Stimulated activated CD8-positive, alpha-beta memory T cell treated with anti-CD3 and anti-CD28 coated beads, Interleukin-7, amount 100 ng/mL, for 24 hours (primary cell): ENCODE data around the gene TSSK1B.
"Not testable (repeated sequence)": the region's sequence is repeated elsewhere in the genome, so short reads cannot be mapped to it uniquely, and the experiment has no call there.

ENCODE experiments used
- DNase-seq: peaks from one replicate; pipeline ENCODE4 v3.0.0-alpha.2; 2020; ENCODE audit warnings: low read depth

The TSSK1B gene, protein sequence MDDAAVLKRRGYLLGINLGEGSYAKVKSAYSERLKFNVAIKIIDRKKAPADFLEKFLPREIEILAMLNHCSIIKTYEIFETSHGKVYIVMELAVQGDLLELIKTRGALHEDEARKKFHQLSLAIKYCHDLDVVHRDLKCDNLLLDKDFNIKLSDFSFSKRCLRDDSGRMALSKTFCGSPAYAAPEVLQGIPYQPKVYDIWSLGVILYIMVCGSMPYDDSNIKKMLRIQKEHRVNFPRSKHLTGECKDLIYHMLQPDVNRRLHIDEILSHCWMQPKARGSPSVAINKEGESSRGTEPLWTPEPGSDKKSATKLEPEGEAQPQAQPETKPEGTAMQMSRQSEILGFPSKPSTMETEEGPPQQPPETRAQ

DNA sequence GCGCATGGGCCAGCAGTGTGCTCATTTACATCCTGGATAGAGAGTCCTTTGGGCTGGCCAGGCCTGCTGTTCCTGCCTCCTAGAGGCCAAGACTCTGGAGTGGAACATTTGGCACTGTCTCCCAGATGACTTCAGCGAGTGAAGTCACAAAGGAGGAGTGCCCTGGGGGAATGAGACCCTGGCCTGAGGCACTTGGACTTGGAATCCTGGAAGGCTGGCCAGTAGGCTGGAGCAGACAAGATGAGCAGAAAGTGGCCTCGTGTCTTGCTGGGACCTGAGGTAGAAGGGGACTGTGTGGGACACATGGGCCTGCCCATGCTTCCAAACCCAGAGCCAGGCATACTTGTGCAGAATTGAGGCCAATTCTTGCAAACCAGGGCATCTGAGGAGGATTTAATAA is at the start of gene TSSK1B:
Gene TSSK1B (minus strand): TSS at position 101 of the 400 bp plus-strand sequence. CDS start 150 bp downstream, outside the sequence.
- DNase-seq, result no peak

GRCh38 chr5:113480243-113480642 is 45.5 kb upstream of the TSSK1B start:
- no peak for DNase-seq

DNA sequence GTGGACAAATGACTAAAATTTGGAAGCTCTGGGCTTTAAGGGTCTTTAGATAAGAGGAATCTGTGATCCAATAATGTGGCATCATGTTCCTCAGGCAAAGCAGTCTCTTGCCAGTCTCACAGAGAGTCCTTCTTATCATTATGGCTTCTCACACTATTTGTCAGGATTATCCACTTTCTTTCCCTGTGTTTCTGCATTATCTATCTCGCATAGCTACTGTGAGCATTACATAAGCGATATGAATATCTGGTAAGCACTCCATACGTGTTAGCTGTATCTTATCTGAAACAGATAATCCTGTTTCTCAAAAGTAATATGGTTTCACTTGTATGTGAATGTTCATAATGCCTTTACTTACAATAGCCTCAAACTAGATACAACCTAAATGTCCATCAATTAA is 43.9 kb upstream of the TSSK1B start:
- no peak for DNase-seq

DNA sequence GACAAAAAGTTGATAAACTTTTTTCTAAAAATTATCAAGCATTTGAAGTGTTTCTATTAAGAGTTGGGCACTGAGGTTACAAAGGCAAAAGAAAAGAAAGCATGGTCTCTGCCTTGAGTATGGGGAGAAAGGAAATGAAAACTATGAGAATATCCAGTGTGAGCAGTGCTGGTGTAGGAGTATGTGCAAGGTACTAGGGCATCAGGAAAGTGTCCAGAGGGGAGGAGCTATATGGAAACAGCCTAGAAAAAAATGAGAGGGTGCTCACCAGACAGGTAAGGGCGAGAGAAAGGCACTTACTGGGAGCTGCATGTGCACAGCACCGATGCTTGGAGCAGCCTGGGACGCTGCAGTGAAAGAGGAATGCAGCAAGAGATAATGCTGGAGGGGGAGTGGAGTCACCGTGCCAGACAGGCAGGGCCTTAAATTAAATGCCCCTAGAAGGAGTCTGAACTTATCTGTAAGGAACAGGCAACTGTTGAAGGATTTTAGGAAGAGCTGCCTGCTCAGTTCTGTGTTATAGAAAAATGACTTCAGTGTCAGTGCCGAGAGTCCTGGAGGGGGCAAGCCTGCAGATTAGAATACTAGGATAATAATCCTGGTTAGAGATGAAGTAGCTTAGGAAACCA is 39.4 kb upstream of the TSSK1B start:
- no peak for DNase-seq

DNA sequence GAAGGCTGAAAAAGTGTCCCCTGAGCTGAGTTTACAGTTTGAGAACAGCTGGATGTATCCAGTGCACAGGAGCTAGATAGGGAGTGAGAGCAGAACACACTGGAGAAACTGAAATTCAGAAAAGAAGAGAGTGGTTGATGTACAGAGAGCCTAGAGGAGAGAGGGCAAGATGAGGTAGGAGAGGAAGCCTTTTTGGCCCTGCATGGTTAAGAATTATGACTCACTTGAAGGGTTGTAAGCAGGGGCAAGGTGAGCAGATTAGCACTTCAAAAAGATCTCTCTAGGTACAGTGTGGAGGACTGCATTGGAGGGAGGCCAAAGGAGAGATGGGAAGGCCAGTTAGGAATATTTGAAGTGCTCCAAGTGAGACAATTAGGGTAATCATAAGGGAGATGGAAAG is 28.2 kb upstream of the TSSK1B start:
- no peak for DNase-seq

DNA sequence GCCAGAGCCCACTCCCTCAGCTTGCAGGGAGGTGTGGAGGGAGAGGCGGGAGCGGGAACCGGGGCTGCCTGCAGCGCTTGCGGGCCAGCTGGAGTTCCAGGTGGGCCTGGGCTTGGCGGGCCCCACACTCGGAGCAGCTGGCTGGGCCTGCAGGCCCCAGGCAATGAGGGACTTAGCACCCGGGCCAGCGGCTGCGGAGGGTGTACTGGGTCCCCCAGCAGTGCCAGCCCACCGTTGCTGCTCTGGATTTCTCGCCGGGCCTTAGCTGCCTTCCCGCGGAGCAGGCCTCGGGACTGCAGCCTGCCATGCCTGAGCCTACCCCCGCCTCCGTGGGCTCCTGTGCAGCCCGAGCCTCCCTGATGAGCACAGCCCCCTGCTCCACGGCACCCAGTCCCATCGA is 22.3 kb upstream of the TSSK1B start:
- not testable (repeated sequence) for DNase-seq

DNA sequence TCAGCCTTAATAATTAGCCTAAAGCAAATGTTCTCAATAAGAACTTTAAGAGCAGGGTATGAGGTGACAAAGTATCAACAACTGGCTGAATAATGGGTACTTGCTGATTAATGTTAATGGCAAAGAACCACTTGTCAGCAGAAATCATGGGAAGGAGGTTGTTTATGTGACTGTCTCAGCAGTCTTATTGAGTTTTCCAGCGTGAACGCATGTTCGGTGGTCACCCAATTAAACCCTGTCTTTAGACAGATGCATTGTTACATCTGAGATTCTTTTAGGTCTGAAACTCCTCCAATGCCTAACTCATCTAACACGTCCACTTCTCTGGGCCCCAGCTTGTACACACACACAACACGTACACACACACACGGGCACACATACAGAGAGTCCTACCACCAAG is 18.2 kb upstream of the TSSK1B start:
- no peak for DNase-seq

GRCh38 chr5:113451797-113452196 is 17.0 kb upstream of the TSSK1B start:
- no peak for DNase-seq

- no peak for DNase-seq
Observed at GRCh38 chr5:113450929-113451328, 16.1 kb upstream of the TSSK1B start.

DNA sequence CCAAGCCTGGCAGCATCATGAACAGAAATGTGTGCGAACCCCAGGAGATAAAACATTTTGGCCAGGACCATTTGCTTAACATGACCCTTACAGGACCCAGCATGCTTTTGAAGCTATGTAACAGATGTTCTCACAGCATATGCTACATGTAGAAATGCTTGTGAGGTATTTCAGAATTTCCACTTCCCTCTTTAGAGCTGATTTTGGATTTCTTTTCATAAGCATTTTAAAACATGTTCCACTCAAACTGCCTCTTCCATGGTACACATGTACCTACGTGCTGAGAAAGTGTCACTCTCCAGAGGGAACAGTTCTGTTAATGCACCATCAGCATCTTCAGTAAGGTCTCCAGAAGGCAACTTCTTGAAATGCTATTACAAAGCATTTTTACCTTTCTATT is 15.7 kb upstream of the TSSK1B start:
- no peak for DNase-seq

- DNase-seq, result no peak
Observed at GRCh38 chr5:113448252-113448651, 13.5 kb upstream of the TSSK1B start.

DNA sequence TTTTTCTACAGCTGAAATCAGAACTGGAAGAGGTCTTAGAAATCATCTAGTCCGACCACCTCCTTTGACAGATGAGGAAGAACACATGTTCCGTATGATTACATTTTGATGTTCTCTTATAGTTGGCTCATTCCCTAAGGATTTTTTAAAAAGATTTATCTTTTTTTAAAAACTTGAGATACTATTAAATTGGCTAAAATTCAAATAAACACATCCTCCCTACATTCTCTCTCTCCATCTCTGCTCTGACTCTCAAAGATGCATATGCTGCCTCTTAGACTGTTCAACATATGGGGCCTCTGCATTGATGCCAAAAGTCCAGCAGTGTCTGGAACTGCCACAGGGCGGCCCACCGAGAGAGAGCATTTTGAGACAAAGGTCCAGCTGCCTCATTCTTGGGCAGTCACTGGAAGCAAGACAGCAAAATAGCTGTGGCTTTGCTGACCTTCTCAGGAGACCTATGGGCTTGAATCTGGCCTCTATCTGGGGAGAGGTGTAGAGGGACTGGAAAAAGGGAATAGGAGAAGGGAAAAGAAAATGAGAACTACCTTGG is 12.8 kb upstream of the TSSK1B start:
- no peak for DNase-seq

DNA sequence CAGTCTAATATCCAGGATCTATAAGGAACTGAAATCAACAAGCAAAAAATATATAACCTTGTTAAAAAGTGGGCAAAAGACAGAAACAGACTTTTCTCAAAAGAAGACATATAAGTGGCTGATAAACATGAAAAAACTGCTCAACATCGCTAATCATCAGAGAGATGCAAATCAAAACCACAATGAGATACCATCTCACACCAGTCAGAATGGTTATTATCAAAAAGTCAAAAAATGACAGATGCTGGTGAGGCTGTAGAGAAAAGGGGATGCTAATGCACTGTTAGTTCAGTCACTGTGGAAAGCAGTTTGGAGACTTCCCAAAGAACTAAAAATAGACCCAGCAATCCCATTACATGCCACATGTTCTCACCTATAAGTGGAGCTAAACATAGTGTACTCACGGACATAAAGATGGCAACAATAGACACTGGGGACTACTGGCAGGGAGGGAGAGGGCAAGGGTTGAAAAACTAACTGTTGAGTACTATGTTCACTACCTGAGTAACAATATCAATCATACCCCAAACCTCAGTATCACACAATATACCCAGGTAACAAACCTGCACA is 11.7 kb upstream of the TSSK1B start:
- no peak for DNase-seq

DNA sequence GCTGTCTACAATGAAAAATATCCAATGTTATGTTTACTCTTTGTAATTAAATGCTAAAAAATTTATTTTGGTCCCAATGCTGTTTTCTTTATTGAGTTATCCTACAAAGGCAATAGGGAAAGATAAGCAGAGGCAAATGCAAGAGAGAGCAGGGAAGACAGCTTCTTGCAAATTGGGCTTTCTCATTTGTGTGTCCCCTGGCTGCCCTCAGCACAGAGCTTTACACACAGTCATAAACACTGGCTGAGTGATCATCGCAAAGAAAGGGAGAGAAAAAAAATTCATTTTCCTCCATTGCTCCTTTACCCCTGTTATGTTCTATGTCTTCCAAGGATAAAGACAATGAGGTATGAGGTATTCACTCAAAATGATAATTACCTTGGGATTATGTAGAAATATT is 2.3 kb upstream of the TSSK1B start:
- DNase-seq, result no peak

GRCh38 chr5:113435575-113435974 is 786 bp upstream of the TSSK1B start:
- no peak for DNase-seq

DNA sequence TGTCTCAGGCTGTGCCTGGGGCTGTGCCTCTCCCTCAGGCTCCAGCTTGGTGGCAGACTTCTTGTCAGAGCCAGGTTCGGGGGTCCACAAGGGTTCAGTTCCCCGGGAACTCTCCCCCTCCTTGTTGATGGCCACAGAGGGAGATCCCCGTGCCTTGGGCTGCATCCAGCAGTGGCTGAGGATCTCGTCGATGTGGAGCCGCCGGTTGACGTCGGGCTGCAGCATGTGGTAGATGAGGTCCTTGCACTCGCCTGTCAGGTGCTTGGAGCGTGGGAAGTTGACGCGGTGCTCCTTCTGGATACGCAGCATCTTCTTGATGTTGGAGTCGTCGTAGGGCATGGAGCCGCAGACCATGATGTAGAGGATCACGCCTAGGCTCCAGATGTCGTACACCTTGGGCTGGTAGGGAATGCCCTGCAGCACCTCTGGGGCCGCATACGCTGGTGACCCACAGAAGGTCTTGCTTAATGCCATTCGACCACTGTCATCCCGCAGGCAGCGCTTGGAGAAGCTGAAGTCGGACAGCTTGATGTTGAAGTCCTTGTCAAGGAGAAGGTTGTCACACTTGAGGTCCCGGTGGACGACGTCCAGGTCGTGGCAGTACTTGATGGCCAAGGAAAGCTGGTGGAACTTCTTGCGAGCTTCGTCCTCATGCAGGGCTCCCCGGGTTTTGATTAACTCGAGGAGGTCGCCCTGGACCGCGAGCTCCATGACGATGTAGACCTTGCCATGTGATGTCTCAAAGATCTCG is 752 bp downstream of the TSSK1B start:
- no peak for DNase-seq

DNA sequence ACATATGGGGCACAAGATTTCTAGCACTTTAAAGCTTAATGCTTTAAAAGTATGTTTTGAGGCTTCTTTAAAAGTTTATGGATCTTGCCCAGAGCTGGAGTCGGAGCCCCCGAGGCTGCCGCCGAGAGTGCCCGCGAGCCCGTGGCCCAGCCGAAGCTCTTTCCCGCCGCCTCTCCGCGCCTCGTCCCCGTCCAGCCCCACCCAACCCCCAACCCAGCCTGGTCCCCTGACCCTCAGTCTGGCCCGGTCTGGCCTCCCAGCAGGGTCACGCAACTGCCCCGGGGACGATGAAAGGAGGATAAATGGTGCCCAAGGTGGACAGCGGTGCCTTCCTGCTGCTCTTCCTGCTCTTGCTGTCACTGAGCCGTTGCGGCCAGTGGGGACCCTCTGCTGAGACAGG is 1.7 kb downstream of the TSSK1B start:
- no peak for DNase-seq

GRCh38 chr5:113427871-113428574 is 6.8 kb downstream of the TSSK1B start:
- DNase-seq, result no peak

DNA sequence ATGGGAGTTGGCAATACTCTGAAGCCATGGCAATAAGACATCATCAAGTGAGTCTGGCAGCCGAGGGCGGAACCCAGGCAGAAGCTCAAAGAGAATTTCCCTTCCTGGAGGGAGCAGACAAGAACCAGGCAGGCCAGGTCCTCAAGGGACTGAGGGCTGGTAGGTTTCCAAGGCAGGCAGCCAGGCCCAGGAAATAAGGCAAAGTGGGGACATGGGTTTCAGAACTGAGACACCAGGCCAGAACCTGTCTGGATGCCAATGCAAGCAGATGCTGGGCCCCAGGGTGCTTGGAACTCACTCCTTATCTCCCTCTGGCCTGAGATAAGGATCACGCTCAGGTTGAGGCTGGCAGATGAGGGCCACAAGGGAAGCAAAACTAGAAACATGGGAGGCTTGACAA is 8.9 kb downstream of the TSSK1B start:
- no peak for DNase-seq

GRCh38 chr5:113421693-113422092 is 13.1 kb downstream of the TSSK1B start:
- no peak for DNase-seq

GRCh38 chr5:113405530-113405929 is 29.3 kb downstream of the TSSK1B start:
- no peak for DNase-seq

DNA sequence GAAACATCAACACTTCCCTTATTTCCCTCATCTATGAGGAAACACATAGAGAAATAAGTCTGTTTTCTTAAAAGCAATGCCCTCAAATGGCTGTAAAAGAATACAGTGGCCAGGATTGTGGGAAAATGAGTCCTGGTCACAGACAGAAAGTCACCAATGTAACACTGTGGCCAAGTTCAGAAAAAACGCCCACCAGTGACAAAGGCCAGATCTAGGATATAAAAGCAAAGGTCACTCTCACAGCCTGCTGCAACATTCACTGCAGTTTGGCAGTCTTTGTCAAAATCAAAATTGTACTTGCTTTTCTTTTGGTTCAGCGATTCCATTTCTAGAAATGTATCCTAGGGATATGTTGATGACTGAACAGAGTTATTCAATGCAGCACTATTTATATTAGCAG is 30.5 kb downstream of the TSSK1B start:
- DNase-seq, result no peak
